HTERT RPE-1 (cell line): ENCODE data around the gene CNGA3.
"Not testable (repeated sequence)": the region's sequence is repeated elsewhere in the genome, so short reads cannot be mapped to it uniquely, and the experiment has no call there.

Source experiments
- in situ Hi-C: fragments of 300-500 bp; cut with MboI; formaldehyde crosslinking; loops from 4 replicates; pipeline ENCODE4 v1.14.3; 2020; ENCODE audit warnings: low sequenced_read_pairs

The CNGA3 gene

GRCh38 chr2:98395977-98396376, 49.7 kb downstream of the CNGA3 start:
- in situ Hi-C loops, result no loop called here

GRCh38 chr2:98396745-98397355, 50.6 kb downstream of the CNGA3 start:
- in situ Hi-C loops, result no loop called here

GRCh38 chr2:98399140-98399539, 52.9 kb downstream of the CNGA3 start:
- in situ Hi-C loops, result no loop called here

- in situ Hi-C loops, result no loop called here
These were observed 57.6 kb downstream of the CNGA3 start for GRCh38 chr2:98403878-98404277.

- in situ Hi-C loops, result no loop called here
These were observed 58.4 kb downstream of the CNGA3 start for GRCh38 chr2:98404556-98405250.

- in situ Hi-C loops, result no loop called here
These were observed 59.0 kb downstream of the CNGA3 start for GRCh38 chr2:98405301-98405700.

- in situ Hi-C loops, result no loop called here
These were observed 61.9 kb downstream of the CNGA3 start for GRCh38 chr2:98408155-98408554.

GRCh38 chr2:98412751-98413458, 66.6 kb downstream of the CNGA3 start:
- in situ Hi-C loops, result no loop called here

- in situ Hi-C loops, result not testable (repeated sequence)
These were observed 68.0 kb downstream of the CNGA3 start for GRCh38 chr2:98414246-98414645.

- in situ Hi-C loops, result not testable (repeated sequence)
These were observed 69.5 kb downstream of the CNGA3 start for GRCh38 chr2:98415719-98416248.

GRCh38 chr2:98416383-98417159, 70.3 kb downstream of the CNGA3 start:
- in situ Hi-C loops, result no loop called here

- in situ Hi-C loops, result no loop called here
These were observed 73.3 kb downstream of the CNGA3 start for GRCh38 chr2:98419544-98419943.

- in situ Hi-C loops, result no loop called here
These were observed 73.9 kb downstream of the CNGA3 start for GRCh38 chr2:98419977-98420725.

GRCh38 chr2:98422449-98422848, 76.2 kb downstream of the CNGA3 start:
- in situ Hi-C loops, result no loop called here

- in situ Hi-C loops, result no loop called here
These were observed 80.5 kb downstream of the CNGA3 start for GRCh38 chr2:98426771-98427170.

GRCh38 chr2:98432145-98432544, 85.9 kb downstream of the CNGA3 start:
- in situ Hi-C loops, result no loop called here

GRCh38 chr2:98433363-98433964, 87.2 kb downstream of the CNGA3 start:
- in situ Hi-C loops, result no loop called here

- in situ Hi-C loops, result no loop called here
These were observed 88.2 kb downstream of the CNGA3 start for GRCh38 chr2:98434492-98434891.

- in situ Hi-C loops, result not testable (repeated sequence)
These were observed 89.4 kb downstream of the CNGA3 start for GRCh38 chr2:98435670-98436069.

GRCh38 chr2:98436734-98437133, 90.5 kb downstream of the CNGA3 start:
- in situ Hi-C loops, result no loop called here
